Spinal cord (tissue), 10 donors: ENCODE measurements around the gene SCAF4. TPM values are rescaled to one million over a fixed set of nuclear protein-coding genes. Genes with fewer than 3 reads are reported as not detected.
"Not testable (repeated sequence)": the region's sequence is repeated elsewhere in the genome, so short reads cannot be mapped to it uniquely, and the experiment has no call there.

Source experiments
- DNase-seq, 6 donors: peaks; one replicate each; pipeline versions ENCODE4 v3.0.0 to v3.0.0-alpha.2; 2013 to 2015; ENCODE audit warnings: low spot score in 6 of 6, low read depth in 4 of 6
- H3K27ac ChIP-seq: one replicate; pipeline ENCODE4 v1.5.1; 2013; ENCODE audit warnings: low read depth, low read length, control low read depth
- H3K27me3 ChIP-seq: one replicate; pipeline ENCODE4 v1.6.1; 2013; ENCODE audit warnings: low read length; ENCODE audit not compliant: control insufficient read depth, insufficient read depth
- H3K36me3 ChIP-seq: one replicate; pipeline ENCODE4 v1.6.1; 2013; ENCODE audit warnings: low read length; ENCODE audit not compliant: control insufficient read depth, insufficient read depth
- H3K4me1 ChIP-seq: one replicate; pipeline ENCODE4 v1.6.1; 2013; ENCODE audit warnings: low read length; ENCODE audit not compliant: control insufficient read depth, insufficient read depth
- H3K4me3 ChIP-seq: one replicate; pipeline ENCODE4 v1.5.1; 2013; ENCODE audit warnings: low read depth, low read length, control low read depth
- H3K9me3 ChIP-seq: one replicate; pipeline ENCODE4 v1.6.1; 2013; ENCODE audit warnings: low read length; ENCODE audit not compliant: control insufficient read depth, insufficient read depth
- WGBS: methylation state at CpG from one replicate; pipeline ENCODE4 v1.1.5; 2013; ENCODE audit warnings: missing lambda C conversion rate; ENCODE audit not compliant: insufficient coverage; 5-methylcytosine and 5-hydroxymethylcytosine counted together
- polyA plus RNA-seq, 2 donors: library from polyadenylated mRNA; unstranded; fragments of 120-200 nt; gene quantifications; one replicate each; pipeline ENCODE4 v1.2.1, GENCODE V29; 2013; ENCODE audit not compliant: insufficient read length in 2 of 2
- total RNA-seq, 2 donors: library from RNA; depleted of rRNA in 1 of 2; stranded (reverse); fragments of 120-200 nt in 1 of 2; fragments of >200 nt in 1 of 2; gene quantifications; one replicate each; pipeline versions ENCODE4 v1.2.3 to v1.2.4, GENCODE V29; 2013 to 2014
- donor health status: healthy.

Gene SCAF4
- total and polyA plus RNA-seq, 4 donors: 10.9 to 30.9 (median 20.8) TPM

DNA sequence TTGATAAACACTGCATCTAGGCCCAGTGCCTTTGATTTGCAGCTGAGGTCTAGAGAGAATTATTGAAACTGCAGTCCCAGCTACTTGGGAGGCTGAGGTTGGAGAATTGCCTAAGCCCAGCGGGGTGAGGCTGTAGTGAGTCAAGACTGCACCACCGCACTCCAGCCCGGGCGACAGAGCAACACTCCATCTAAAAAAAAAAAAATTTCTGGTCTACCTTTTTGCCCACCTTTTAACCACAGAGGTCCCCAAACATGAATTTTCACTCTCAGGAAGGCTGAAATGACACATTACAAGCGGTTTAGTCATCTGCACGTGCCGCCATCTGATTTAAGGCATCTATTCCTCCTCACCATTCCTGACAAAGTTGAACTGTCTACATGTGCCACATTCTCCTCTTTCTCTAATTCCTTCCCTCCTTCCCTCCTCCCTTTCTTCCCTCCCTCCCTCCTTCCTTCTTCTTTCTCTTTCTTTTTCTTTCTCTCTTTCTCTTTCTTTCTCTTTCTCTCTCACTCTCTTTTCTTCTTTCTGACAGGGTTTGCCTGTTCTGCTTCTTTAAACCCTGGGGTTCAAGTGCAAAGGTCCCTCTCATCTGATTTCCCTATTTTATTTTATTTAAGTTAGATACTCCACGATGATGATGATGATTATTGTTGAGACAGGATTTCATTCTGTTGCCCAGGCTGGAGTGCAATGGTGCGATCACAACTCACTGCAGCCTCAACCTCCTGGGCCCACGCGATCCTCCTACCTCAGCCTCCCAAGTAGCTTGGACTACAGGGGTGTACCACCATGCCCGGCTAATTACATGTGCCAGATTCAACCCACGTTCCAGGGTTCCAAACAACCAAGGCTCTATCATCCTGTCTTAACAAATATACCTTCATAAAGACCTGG lies 75.5 kb downstream of the SCAF4 start:
- 94% methylated on average over 7 of the region's 13 CpGs for WGBS
- no peak overlapping the region for H3K4me3 ChIP-seq
- H3K4me1 ChIP-seq: peaks cover 4% of the 10 kb centered on the region
- no peaks in the 10 kb centered on the region for H3K27me3 ChIP-seq
- H3K36me3 ChIP-seq: peaks cover 4% of the 10 kb centered on the region
- no peaks in the 10 kb centered on the region for H3K9me3 ChIP-seq
- no peak overlapping the region for H3K27ac ChIP-seq
- DNase-seq: no peak

DNA sequence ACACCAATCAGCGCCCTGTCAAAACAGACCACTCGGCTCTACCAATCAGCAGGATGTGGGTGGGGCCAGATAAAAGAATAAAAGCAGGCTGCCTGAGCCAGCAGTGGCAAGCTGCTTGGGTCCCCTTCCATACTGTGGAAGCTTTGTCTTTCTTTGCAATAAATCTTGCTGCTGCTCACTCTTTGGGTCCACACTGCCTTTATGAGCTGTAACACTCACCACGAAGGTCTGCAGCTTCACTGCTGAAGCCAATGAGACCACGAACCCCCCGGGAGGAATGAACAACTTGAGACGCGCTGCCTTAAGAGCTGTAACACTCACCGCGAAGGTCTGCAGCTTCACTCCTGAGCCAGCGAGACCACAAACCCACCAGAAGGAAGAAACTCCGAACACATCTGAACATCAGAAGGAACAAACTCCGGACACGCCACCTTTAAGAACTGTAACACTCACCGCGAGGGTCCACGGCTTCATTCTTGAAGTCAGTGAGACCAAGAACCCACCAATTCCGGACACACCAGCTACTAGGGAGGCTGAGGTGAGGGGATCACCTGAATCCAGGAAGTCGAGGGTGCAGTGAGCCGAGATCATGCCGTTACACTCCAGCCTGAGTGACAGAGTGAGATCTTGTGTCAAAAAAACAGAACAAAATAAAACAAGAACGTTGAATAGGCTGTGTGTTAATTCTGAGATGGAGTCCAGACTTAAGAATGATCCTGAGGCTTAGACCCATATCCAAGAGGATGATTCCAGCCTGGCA lies 76.9 kb downstream of the SCAF4 start:
- H3K4me3 ChIP-seq, H3K36me3 ChIP-seq, H3K27ac ChIP-seq, H3K9me3 ChIP-seq, H3K4me1 ChIP-seq, H3K27me3 ChIP-seq, DNase-seq: not testable (repeated sequence)
- WGBS: 75% methylated on average over 10 of the region's 21 CpGs

DNA sequence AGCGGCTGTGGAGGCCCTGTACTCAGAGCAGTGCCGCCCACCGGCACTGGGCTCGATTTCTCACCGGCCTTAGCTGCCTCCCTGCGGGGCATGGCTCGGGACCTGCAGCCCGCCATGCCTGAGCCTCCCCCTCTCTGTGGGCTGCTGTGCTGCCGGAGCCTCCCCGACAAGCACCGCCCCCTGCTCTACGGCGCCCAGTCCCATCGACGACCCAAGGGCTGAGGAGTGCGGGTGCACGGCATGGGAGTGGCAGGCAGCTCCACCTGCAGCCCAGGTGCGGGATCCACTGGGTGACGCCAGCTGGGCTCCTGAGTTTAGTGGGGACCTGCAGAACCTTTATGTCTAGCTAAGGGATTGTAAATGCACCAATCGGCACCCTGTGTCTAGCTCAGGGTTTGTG lies 77.6 kb downstream of the SCAF4 start:
- no peak overlapping the region for H3K27ac ChIP-seq
- no peaks in the 10 kb centered on the region for H3K4me1 ChIP-seq
- H3K4me3 ChIP-seq: no peak overlapping the region
- H3K9me3 ChIP-seq: peaks cover 3% of the 10 kb centered on the region
- WGBS: over 99% methylated on average over 19 of the region's 20 CpGs
- H3K27me3 ChIP-seq: no peaks in the 10 kb centered on the region
- peaks cover 3% of the 10 kb centered on the region for H3K36me3 ChIP-seq
- no peak for DNase-seq

DNA sequence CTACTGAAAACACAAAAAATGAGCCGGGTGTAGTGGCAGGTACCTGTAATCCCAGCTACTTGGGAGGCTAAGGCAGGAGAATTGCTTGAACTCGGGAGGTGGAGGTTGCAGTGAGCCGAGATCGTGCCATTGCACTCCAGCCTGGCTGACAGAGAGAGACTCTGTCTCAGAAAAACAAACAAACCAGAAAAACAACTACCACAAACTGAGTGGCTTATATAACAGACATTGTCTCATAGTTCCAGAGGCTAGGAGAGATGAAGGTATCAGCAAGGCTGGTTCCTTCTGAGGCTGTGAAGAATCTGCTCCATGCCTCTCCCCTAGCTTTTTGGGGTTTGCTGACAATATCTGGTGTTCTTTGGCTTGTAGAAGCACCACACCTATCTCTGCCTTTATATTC lies 80.4 kb downstream of the SCAF4 start:
- H3K4me1 ChIP-seq, H3K36me3 ChIP-seq, H3K4me3 ChIP-seq, H3K27me3 ChIP-seq, H3K9me3 ChIP-seq, H3K27ac ChIP-seq, DNase-seq: not testable (repeated sequence)
- WGBS: no CpG with 5 or more reads among the region's 4 CpGs

DNA sequence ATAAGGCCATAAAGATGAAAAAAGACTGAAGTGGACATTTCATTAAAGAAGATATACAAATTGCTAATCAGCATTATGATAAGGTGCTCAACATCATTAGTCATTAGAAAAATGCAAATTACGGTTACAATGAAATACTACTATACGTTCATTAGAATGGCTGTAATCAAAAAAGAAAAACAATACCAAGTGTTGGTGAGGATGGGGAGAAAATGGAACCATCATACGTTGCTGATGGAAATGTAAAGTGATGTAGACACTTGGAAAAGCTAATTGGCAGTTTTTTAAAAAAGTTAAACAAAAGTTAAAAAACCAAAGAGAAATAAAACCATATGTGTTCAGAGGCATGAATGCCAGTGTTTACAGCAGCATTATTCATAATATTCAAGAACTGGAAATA lies 81.0 kb downstream of the SCAF4 start:
- DNase-seq: no peak
- Histone ChIP-seq H3K27ac (no peak overlapping the region), H3K36me3 (peaks cover 3% of the 10 kb centered on the region), H3K9me3 (peaks cover 3% of the 10 kb centered on the region), H3K27me3 (no peaks in the 10 kb centered on the region), H3K4me3 (no peak overlapping the region), H3K4me1 (no peaks in the 10 kb centered on the region)
- no CpG with 5 or more reads among the region's 3 CpGs for WGBS

DNA sequence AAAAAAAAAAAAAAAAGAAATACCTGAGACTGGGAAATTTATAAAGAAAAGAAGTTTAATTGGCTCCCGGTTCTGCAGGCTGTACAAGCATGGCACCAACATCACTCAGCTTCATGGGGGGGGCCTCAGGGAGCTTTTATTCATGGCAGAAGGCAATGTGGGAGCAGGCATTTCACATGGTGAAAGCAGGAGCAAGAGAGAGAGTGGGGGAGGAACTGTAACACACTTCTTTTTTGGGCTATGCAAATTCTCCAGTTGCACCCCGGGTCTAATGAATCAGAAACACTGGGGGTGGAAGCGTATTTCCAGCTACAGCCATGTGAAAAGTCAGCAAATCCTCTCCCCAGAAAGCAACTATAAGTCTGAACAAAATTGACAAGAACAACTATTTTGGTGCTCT lies 84.3 kb downstream of the SCAF4 start:
- DNase-seq: no peak
- Histone ChIP-seq H3K9me3 (peaks cover 3% of the 10 kb centered on the region), H3K4me1 (no peaks in the 10 kb centered on the region), H3K27ac (no peak overlapping the region), H3K36me3 (no peaks in the 10 kb centered on the region), H3K27me3 (no peaks in the 10 kb centered on the region), H3K4me3 (no peak overlapping the region)
- 100% methylated on average over 1 of the region's 3 CpGs for WGBS

DNA sequence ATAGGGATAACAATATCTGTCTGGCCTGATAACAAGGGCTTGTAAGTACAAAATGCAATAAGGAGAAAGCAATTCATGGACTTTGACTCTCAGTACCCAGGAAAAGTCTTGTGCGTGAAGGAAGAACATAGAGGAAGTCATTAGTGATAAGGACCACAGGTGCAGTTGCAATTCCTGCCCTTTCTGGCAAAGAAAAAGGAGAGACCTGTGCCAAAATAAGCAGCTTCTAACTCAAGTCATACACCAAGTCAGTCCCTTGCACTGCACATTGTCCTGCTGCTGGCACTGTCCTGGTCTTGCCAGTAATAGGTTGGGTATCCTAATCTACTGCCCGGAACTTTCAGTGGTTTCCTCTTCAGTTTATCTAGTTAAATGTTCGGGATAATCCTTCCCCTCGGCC lies 87.3 kb downstream of the SCAF4 start:
- 95% methylated on average over 3 of the region's 4 CpGs for WGBS
- no peak for DNase-seq
- H3K4me3 ChIP-seq: no peak overlapping the region

DNA sequence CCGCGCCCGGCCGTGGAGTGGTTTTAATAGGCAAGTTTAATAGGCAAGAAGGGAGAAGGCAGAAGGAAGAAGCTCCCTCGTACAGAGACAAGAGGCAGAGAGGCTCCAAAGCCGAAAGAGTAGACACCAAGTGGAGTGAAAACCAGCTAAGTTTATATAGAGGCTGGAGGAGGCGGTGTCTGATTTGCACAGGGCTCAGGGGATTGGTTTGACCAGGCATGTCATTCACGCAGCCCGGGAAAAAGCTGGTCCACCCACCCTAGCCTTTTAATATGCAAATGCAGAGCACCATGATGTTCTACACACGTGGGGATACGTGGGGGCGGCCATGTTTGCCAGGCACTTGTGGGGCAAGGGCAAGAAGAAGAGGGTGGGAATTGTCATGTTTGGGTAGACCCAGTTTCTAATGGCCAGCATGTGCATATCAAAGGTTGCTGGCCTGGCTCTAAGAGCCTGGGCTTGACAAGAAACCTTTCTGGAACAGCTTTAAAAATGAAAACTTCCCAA lies 90.4 kb downstream of the SCAF4 start:
- no peak overlapping the region for H3K4me3 ChIP-seq
- no peaks in the 10 kb centered on the region for H3K36me3 ChIP-seq
- no peak overlapping the region for H3K27ac ChIP-seq
- no peaks in the 10 kb centered on the region for H3K27me3 ChIP-seq
- DNase-seq: no peak
- H3K4me1 ChIP-seq: no peaks in the 10 kb centered on the region
- WGBS: 92% methylated on average over 8 of the region's 12 CpGs
- no peaks in the 10 kb centered on the region for H3K9me3 ChIP-seq

More for the DNA sequence above, 87.3 kb downstream of the SCAF4 start:
- no peak overlapping the region for H3K27ac ChIP-seq
- no peaks in the 10 kb centered on the region for H3K9me3 ChIP-seq
- H3K36me3 ChIP-seq: no peaks in the 10 kb centered on the region
- H3K4me1 ChIP-seq: no peaks in the 10 kb centered on the region
- no peaks in the 10 kb centered on the region for H3K27me3 ChIP-seq

DNA sequence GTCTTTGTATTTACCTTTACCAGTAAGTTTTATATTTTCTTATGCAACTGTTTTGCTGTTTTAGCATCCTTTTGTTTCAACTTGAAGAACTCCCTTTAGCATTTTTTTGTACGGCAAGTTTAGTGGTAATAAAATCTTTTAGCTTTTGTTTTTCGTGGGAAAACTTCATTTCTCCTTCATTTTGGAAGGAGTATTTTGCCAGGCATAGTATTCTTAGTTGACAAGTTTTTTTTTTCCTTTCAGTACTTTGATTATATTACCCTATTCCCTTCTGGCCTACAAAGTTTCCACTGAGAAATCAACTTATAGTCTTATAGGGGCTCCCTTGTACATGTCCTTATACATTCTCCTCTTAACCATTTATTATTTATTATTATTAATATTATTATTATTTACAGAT lies 95.0 kb downstream of the SCAF4 start:
- H3K4me1 ChIP-seq: no peaks in the 10 kb centered on the region
- DNase-seq: no peak
- no peaks in the 10 kb centered on the region for H3K36me3 ChIP-seq
- no peaks in the 10 kb centered on the region for H3K9me3 ChIP-seq
- no peaks in the 10 kb centered on the region for H3K27me3 ChIP-seq
- no peak overlapping the region for H3K27ac ChIP-seq
- WGBS: no CpG with 5 or more reads among the region's 2 CpGs
- no peak overlapping the region for H3K4me3 ChIP-seq
